Mesendoderm (in vitro differentiated cells): Measurements from ENCODE around the gene HERC4.
"Not testable (repeated sequence)": the region's sequence is repeated elsewhere in the genome, so short reads cannot be mapped to it uniquely, and the experiment has no call there.

ENCODE experiments used
- DNase-seq: peaks from one replicate; pipeline ENCODE4 v3.0.0; 2013
- H2AK5ac ChIP-seq: 2 replicates; pipeline ENCODE4 v1.6.1; 2013; ENCODE audit warnings: low read length, inconsistent platforms
- H2BK120ac ChIP-seq: 2 replicates; pipeline ENCODE4 v1.6.1; 2013; ENCODE audit warnings: low read depth, mild to moderate bottlenecking, low read length, moderate library complexity, mixed read lengths
- H2BK15ac ChIP-seq: replicated peaks from 2 replicates; pipeline ENCODE4 v1.6.1; 2013; ENCODE audit warnings: low read depth, mild to moderate bottlenecking, moderate library complexity
- H2BK5ac ChIP-seq: 2 replicates; pipeline ENCODE4 v1.6.1; 2013; ENCODE audit warnings: low read length, inconsistent platforms
- H3K18ac ChIP-seq: 2 replicates; pipeline ENCODE4 v1.6.1; 2013; ENCODE audit warnings: mild to moderate bottlenecking, low read length, mixed read lengths
- H3K23ac ChIP-seq: one replicate; pipeline ENCODE4 v1.6.1; 2013; ENCODE audit warnings: low read length
- H3K27ac ChIP-seq: 2 replicates; pipeline ENCODE4 v1.5.1; 2013; ENCODE audit warnings: low read depth, mild to moderate bottlenecking, inconsistent platforms, low read length, moderate library complexity
- H3K27me3 ChIP-seq: 2 replicates; pipeline ENCODE4 v1.6.1; 2013; ENCODE audit warnings: low read length, control low read depth, mild to moderate bottlenecking, inconsistent platforms; ENCODE audit not compliant: insufficient read depth, poor library complexity
- H3K36me3 ChIP-seq: 2 replicates; pipeline ENCODE4 v1.6.1; 2013; ENCODE audit warnings: low read length, inconsistent platforms; ENCODE audit not compliant: control insufficient read depth, insufficient read depth
- H3K4ac ChIP-seq: one replicate; pipeline ENCODE4 v1.6.1; 2013; ENCODE audit warnings: low read depth, mild to moderate bottlenecking, low read length, moderate library complexity
- H3K4me1 ChIP-seq: 2 replicates; pipeline ENCODE4 v1.6.1; 2013; ENCODE audit warnings: low read depth, low read length, inconsistent platforms; ENCODE audit not compliant: control insufficient read depth
- H3K4me2 ChIP-seq: 2 replicates; pipeline ENCODE4 v1.6.1; 2013; ENCODE audit warnings: low read length
- H3K4me3 ChIP-seq: 2 replicates; pipeline ENCODE4 v1.5.1; 2013; ENCODE audit warnings: mild to moderate bottlenecking, low read length
- H3K56ac ChIP-seq: one replicate; pipeline ENCODE4 v1.6.1; 2013; ENCODE audit warnings: low read length
- H3K79me1 ChIP-seq: 2 replicates; pipeline ENCODE4 v1.6.1; 2013; ENCODE audit warnings: low read length, inconsistent platforms
- H3K79me2 ChIP-seq: 2 replicates; pipeline ENCODE4 v1.6.1; 2013; ENCODE audit warnings: mild to moderate bottlenecking, low read length; ENCODE audit not compliant: control insufficient read depth, insufficient read depth
- H3K9ac ChIP-seq: 2 replicates; pipeline ENCODE4 v1.6.1; 2013; ENCODE audit warnings: low read length, inconsistent platforms
- H4K5ac ChIP-seq: one replicate; pipeline ENCODE4 v1.6.1; 2013; ENCODE audit warnings: low read length
- H4K8ac ChIP-seq: one replicate; pipeline ENCODE4 v1.6.1; 2013; ENCODE audit warnings: low read depth, mild to moderate bottlenecking, control low read depth, low read length, moderate library complexity
- WGBS: extraction: QIAGEN DNeasy Blood & Tissue Kit; methylation state at CpG from one replicate; pipeline ENCODE4 v1.1.7; 2013; ENCODE audit warnings: low lambda C conversion rate, missing lambda C conversion rate; ENCODE audit not compliant: insufficient coverage; ENCODE audit errors: extremely low coverage; 5-methylcytosine and 5-hydroxymethylcytosine counted together

The HERC4 gene

GRCh38 chr10:67971311-67971710 lies 103.8 kb downstream of the HERC4 start:
- Histone ChIP-seq H3K79me2 (no peaks in the 10 kb centered on the region), H3K4me3 (no peak overlapping the region), H3K18ac (no peak overlapping the region), H3K4ac (no peak overlapping the region), H3K27ac (no peak overlapping the region), H3K4me1 (no peaks in the 10 kb centered on the region), H3K4me2 (no peak overlapping the region), H4K8ac (no peak overlapping the region), H3K79me1 (no peaks in the 10 kb centered on the region), H3K56ac (no peak overlapping the region), H4K5ac (no peak overlapping the region), H3K23ac (no peak overlapping the region), H3K27me3 (no peaks in the 10 kb centered on the region), H2BK120ac (no peak overlapping the region), H2BK15ac (no peak overlapping the region), H2BK5ac (no peak overlapping the region), H3K36me3 (no peaks in the 10 kb centered on the region), H3K9ac (no peak overlapping the region), H2AK5ac (no peak overlapping the region)
- WGBS, result 100% methylated on average over 1 of the region's 1 CpG
- DNase-seq, result no peak

- Histone ChIP-seq H3K4me1 (no peaks in the 10 kb centered on the region), H4K8ac (no peak overlapping the region), H3K79me2 (no peaks in the 10 kb centered on the region), H3K36me3 (no peaks in the 10 kb centered on the region), H3K4ac (no peak overlapping the region), H3K27me3 (no peaks in the 10 kb centered on the region), H4K5ac (no peak overlapping the region), H3K4me3 (no peak overlapping the region), H2AK5ac (no peak overlapping the region), H3K27ac (no peak overlapping the region), H2BK15ac (no peak overlapping the region), H3K79me1 (no peaks in the 10 kb centered on the region), H2BK120ac (no peak overlapping the region), H3K18ac (no peak overlapping the region), H3K56ac (no peak overlapping the region), H2BK5ac (no peak overlapping the region), H3K23ac (no peak overlapping the region), H3K9ac (no peak overlapping the region), H3K4me2 (no peak overlapping the region)
- DNase-seq, result peak; percentile 7
Observed at GRCh38 chr10:67969875-67970274, 105.2 kb downstream of the HERC4 start.

- not testable (repeated sequence) for H3K4me3 ChIP-seq, H3K18ac ChIP-seq, H2BK5ac ChIP-seq, H4K8ac ChIP-seq, H2BK120ac ChIP-seq, H3K4me2 ChIP-seq, H3K56ac ChIP-seq, H4K5ac ChIP-seq, H3K23ac ChIP-seq, H2AK5ac ChIP-seq, DNase-seq, H3K27ac ChIP-seq, H3K9ac ChIP-seq, H3K79me2 ChIP-seq, H3K4me1 ChIP-seq, H3K79me1 ChIP-seq, H3K4ac ChIP-seq, H2BK15ac ChIP-seq, H3K27me3 ChIP-seq, H3K36me3 ChIP-seq
- no CpG with 5 or more reads among the region's 4 CpGs for WGBS
Observed at GRCh38 chr10:67966035-67966434, 109.0 kb downstream of the HERC4 start.

- no CpG with 5 or more reads among the region's 2 CpGs for WGBS
- H2BK15ac ChIP-seq, result no peak overlapping the region
- H3K9ac ChIP-seq, result no peak overlapping the region
- H3K36me3 ChIP-seq, result no peaks in the 10 kb centered on the region
- no peak overlapping the region for H4K8ac ChIP-seq
- H3K79me2 ChIP-seq, result no peaks in the 10 kb centered on the region
- H3K4me1 ChIP-seq, result no peaks in the 10 kb centered on the region
- no peak overlapping the region for H2BK5ac ChIP-seq
- no peak overlapping the region for H3K23ac ChIP-seq
- H3K18ac ChIP-seq, result no peak overlapping the region
- H2BK120ac ChIP-seq, result no peak overlapping the region
- no peak overlapping the region for H3K56ac ChIP-seq
- H3K4me2 ChIP-seq, result no peak overlapping the region
- H2AK5ac ChIP-seq, result no peak overlapping the region
- H3K27ac ChIP-seq, result no peak overlapping the region
- no peaks in the 10 kb centered on the region for H3K27me3 ChIP-seq
- no peak overlapping the region for H4K5ac ChIP-seq
- H3K4me3 ChIP-seq, result no peak overlapping the region
- DNase-seq, result no peak
- no peak overlapping the region for H3K4ac ChIP-seq
- no peaks in the 10 kb centered on the region for H3K79me1 ChIP-seq
Observed at GRCh38 chr10:67965456-67965855, 109.6 kb downstream of the HERC4 start.

- H2AK5ac ChIP-seq, result no peak overlapping the region
- no peak overlapping the region for H3K27ac ChIP-seq
- H3K4ac ChIP-seq, result no peak overlapping the region
- no peak overlapping the region for H4K5ac ChIP-seq
- no peaks in the 10 kb centered on the region for H3K79me2 ChIP-seq
- no peak overlapping the region for H4K8ac ChIP-seq
- no peak overlapping the region for H2BK120ac ChIP-seq
- no CpG with 5 or more reads among the region's 8 CpGs for WGBS
- H2BK15ac ChIP-seq, result no peak overlapping the region
- no peak overlapping the region for H3K9ac ChIP-seq
- no peak for DNase-seq
- H3K56ac ChIP-seq, result no peak overlapping the region
- no peak overlapping the region for H3K4me2 ChIP-seq
- H3K36me3 ChIP-seq, result no peaks in the 10 kb centered on the region
- no peak overlapping the region for H3K18ac ChIP-seq
- H3K4me1 ChIP-seq, result no peaks in the 10 kb centered on the region
- H3K4me3 ChIP-seq, result no peak overlapping the region
- no peaks in the 10 kb centered on the region for H3K27me3 ChIP-seq
- no peak overlapping the region for H2BK5ac ChIP-seq
- no peaks in the 10 kb centered on the region for H3K79me1 ChIP-seq
- no peak overlapping the region for H3K23ac ChIP-seq
Observed at GRCh38 chr10:67959839-67960476, 115.1 kb downstream of the HERC4 start.

GRCh38 chr10:67955614-67956013 lies 119.5 kb downstream of the HERC4 start:
- Histone ChIP-seq H3K36me3 (peaks cover 2% of the 10 kb centered on the region), H2BK15ac (no peak overlapping the region), H3K79me1 (no peaks in the 10 kb centered on the region), H3K9ac (no peak overlapping the region), H3K56ac (no peak overlapping the region), H3K23ac (no peak overlapping the region), H3K27ac (no peak overlapping the region), H3K4me1 (no peaks in the 10 kb centered on the region), H4K5ac (no peak overlapping the region), H3K27me3 (no peaks in the 10 kb centered on the region), H3K79me2 (no peaks in the 10 kb centered on the region), H3K4ac (no peak overlapping the region), H3K4me3 (no peak overlapping the region), H2AK5ac (no peak overlapping the region), H4K8ac (no peak overlapping the region), H3K4me2 (no peak overlapping the region), H3K18ac (no peak overlapping the region), H2BK120ac (no peak overlapping the region), H2BK5ac (no peak overlapping the region)
- WGBS, result no CpG with 5 or more reads among the region's 6 CpGs
- DNase-seq, result no peak
